T-cell (primary cell): ENCODE data around the gene CNTN5. TPM values are rescaled to one million over a fixed set of nuclear protein-coding genes. Genes with fewer than 3 reads are reported as not detected.

Experiments used
- ATAC-seq, 4 experiments: fragments of 200-7000 bp in 3 of 4; fragments of 150-1000 bp in 1 of 4; cut with Tn5 transposase; replicated peaks in 1 of 4; 1 replicate in 3 of 4; 2 replicates in 1 of 4; pipeline ENCODE4 v1.10.0; 2021; ENCODE audit warnings: moderate library complexity in 3 of 4, mild to moderate bottlenecking in 2 of 4, moderate number of reproducible peaks in 1 of 4
- CTCF ChIA-PET, 2 donors: fragments of 300-600 bp; sonication (Branson Sonifier 250); formaldehyde crosslinking; loops; one replicate each; lab custom pipeline; 2022; ENCODE audit warnings: antibody characterized with exemption in 2 of 2; lab: Charles Lee
- POLR2A ChIA-PET, 2 donors: fragments of 300-600 bp; sonication (Branson Sonifier 250); formaldehyde crosslinking; loops; one replicate each; lab custom pipeline; 2022; ENCODE audit warnings: antibody characterized with exemption in 2 of 2; lab: Charles Lee
- DNase-seq, 35 experiments: peaks; one replicate each; pipeline versions ENCODE4 v3.0.0 to v3.0.0-alpha.2; 2013 to 2023
- H3K27ac ChIP-seq: one replicate; pipeline ENCODE4 v1.5.1; 2013; ENCODE audit warnings: low read length
- H3K27me3 ChIP-seq, 2 experiments: replicated peaks in 1 of 2; 1 replicate in 1 of 2; 2 replicates in 1 of 2; pipeline versions ENCODE4 v1.6.1 to v1.7.0; 2013; ENCODE audit warnings: low read length in 1 of 2, mixed read lengths in 1 of 2; ENCODE audit not compliant: control insufficient read depth in 2 of 2, insufficient read depth in 2 of 2; ENCODE audit errors: extremely low read depth in 1 of 2
- H3K36me3 ChIP-seq, 2 donors: 1 replicate in 1 of 2; 2 replicates in 1 of 2; pipeline versions ENCODE4 v1.6.1 to v1.7.0; 2013; ENCODE audit warnings: low read length in 1 of 2; ENCODE audit not compliant: control insufficient read depth in 2 of 2, insufficient read depth in 1 of 2; ENCODE audit errors: extremely low read depth in 1 of 2
- H3K4me1 ChIP-seq, 2 experiments: 1 replicate in 1 of 2; 2 replicates in 1 of 2; pipeline versions ENCODE4 v1.6.1 to v1.7.0; 2013; ENCODE audit warnings: low read length in 2 of 2, mixed read lengths in 1 of 2; ENCODE audit not compliant: insufficient read depth in 2 of 2, control insufficient read depth in 1 of 2; ENCODE audit errors: extremely low read depth in 1 of 2
- H3K4me3 ChIP-seq, 2 donors: 1 replicate in 1 of 2; 2 replicates in 1 of 2; pipeline versions ENCODE4 v1.5.1 to v1.7.0; 2013; ENCODE audit warnings: mild to moderate bottlenecking in 2 of 2, low read length in 1 of 2, moderate library complexity in 1 of 2; ENCODE audit not compliant: control insufficient read depth in 1 of 2; ENCODE audit errors: extremely low read depth in 1 of 2
- H3K9me3 ChIP-seq: 2 replicates; pipeline ENCODE4 v1.7.0; 2013
- H3K27ac Mint-ChIP-seq, 2 donors: one replicate each; pipeline ENCODE4 v1.8.0; 2020 to 2021; ENCODE audit warnings: mild to moderate bottlenecking in 2 of 2, mixed read lengths in 2 of 2
- H3K27me3 Mint-ChIP-seq, 2 donors: one replicate each; pipeline ENCODE4 v1.8.0; 2021 to 2022; ENCODE audit warnings: mixed read lengths in 2 of 2
- H3K36me3 Mint-ChIP-seq: one replicate; pipeline ENCODE4 v1.8.0; 2021; ENCODE audit warnings: mixed read lengths
- H3K4me1 Mint-ChIP-seq, 3 donors: one replicate each; pipeline ENCODE4 v1.8.0; 2020 to 2022; ENCODE audit warnings: mixed read lengths in 3 of 3, mild to moderate bottlenecking in 1 of 3
- H3K4me3 Mint-ChIP-seq, 3 donors: one replicate each; pipeline ENCODE4 v1.8.0; 2020 to 2022; ENCODE audit warnings: mild to moderate bottlenecking in 3 of 3, mixed read lengths in 3 of 3, moderate library complexity in 3 of 3
- H3K9me3 Mint-ChIP-seq, 3 donors: one replicate each; pipeline ENCODE4 v1.8.0; 2020 to 2022; ENCODE audit warnings: mixed read lengths in 3 of 3
- WGBS: methylation state at CpG from one replicate; pipeline ENCODE4 v1.1.5; 2013; ENCODE audit warnings: missing lambda C conversion rate; ENCODE audit not compliant: insufficient coverage; 5-methylcytosine and 5-hydroxymethylcytosine counted together
- total RNA-seq, 35 experiments: library from RNA in 6 of 35; stranded (reverse) in 6 of 35; fragments of 120-200 nt in 1 of 35; gene quantifications; one replicate each; pipeline versions ENCODE4 v1.2.1 to v1.2.4 and lab custom pipeline; 2013 to 2026

Gene CNTN5
- total RNA-seq, 5 donors from 2014 or later (not counting 1 experiment from before 2014, with no cell fraction given) = not detected

DNA sequence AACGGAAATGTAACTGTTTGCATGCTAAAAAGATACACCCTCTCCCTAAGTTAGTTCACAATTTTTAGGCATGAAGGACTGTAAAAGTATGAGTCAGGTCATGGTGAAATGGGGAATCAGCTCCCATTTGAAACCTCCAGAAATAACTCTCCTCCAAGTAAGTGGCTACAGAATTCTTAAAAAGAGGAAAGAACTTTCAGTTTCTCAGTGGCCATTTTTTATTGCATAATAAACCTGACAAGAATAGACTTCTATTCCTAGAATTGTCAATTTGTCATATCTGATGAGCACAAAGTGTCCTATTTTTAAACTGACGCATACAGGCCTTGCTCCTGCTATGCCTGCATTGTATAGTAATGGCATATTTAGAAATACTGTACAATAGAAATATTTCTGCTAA lies 612.2 kb downstream of the CNTN5 start:
- H3K27me3 ChIP-seq = no peaks in the 10 kb centered on the region
- ATAC-seq (no peak), DNase-seq (no peak)
- no peaks in the 10 kb centered on the region for H3K36me3 ChIP-seq
- no peaks in the 10 kb centered on the region for H3K4me1 ChIP-seq
- H3K36me3 Mint-ChIP-seq = no peaks in the 10 kb centered on the region
- no peaks in the 10 kb centered on the region for H3K27me3 Mint-ChIP-seq
- no peak overlapping the region for H3K4me3 Mint-ChIP-seq
- ChIA-PET CTCF (no interaction called here), POLR2A (interaction anchor here in 1 of 2 donors (0.6 kb wide), 1 partner anchor 74 kb away, joined by 4 read pairs; no protein-coding TSS in a partner anchor)
- no peaks in the 10 kb centered on the region for H3K9me3 ChIP-seq
- H3K9me3 Mint-ChIP-seq = peaks cover 4 to 19% (median 10%) of the 10 kb centered on the region in 3 donors
- no CpG with 5 or more reads among the region's 2 CpGs for WGBS
- no peak overlapping the region for H3K4me3 ChIP-seq
- no peak overlapping the region for H3K27ac ChIP-seq
- H3K4me1 Mint-ChIP-seq = no peaks in the 10 kb centered on the region
- H3K27ac Mint-ChIP-seq = no peak overlapping the region

DNA sequence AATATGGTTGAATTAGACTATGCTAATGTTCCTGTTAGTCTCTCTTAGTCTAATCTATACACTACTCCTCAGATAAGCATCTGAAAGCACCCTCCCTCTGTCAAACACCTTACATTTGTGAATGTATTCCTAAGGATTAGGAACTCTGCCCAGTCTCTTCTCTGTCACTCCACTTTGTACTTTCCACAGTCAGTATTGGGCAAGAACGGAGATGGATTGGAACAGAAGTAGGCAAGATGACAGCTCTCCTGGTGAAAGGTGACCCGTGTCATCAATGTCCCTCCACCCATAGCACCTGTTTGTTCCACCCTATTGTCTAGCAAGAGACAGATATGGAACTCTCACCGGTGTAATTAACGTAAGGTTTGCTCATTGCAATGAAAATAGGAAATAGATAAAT lies 613.8 kb downstream of the CNTN5 start:
- Mint-ChIP-seq H3K4me1 (no peaks in the 10 kb centered on the region), H3K27ac (no peak overlapping the region), H3K9me3 (peaks cover 4 to 19% (median 13%) of the 10 kb centered on the region in 3 donors), H3K36me3 (no peaks in the 10 kb centered on the region), H3K4me3 (no peak overlapping the region), H3K27me3 (no peaks in the 10 kb centered on the region)
- Histone ChIP-seq H3K36me3 (no peaks in the 10 kb centered on the region), H3K4me3 (no peak overlapping the region), H3K4me1 (no peaks in the 10 kb centered on the region), H3K27me3 (no peaks in the 10 kb centered on the region), H3K9me3 (no peaks in the 10 kb centered on the region), H3K27ac (no peak overlapping the region)
- ATAC-seq (no peak), DNase-seq (no peak)
- ChIA-PET CTCF (no interaction called here), POLR2A (no interaction called here)
- no CpG with 5 or more reads among the region's 4 CpGs for WGBS

GRCh38 chr11:99638073-99638553 lies 617.4 kb downstream of the CNTN5 start:
- Histone ChIP-seq H3K36me3 (no peaks in the 10 kb centered on the region), H3K27ac (no peak overlapping the region), H3K4me3 (no peak overlapping the region), H3K27me3 (no peaks in the 10 kb centered on the region), H3K9me3 (no peaks in the 10 kb centered on the region), H3K4me1 (no peaks in the 10 kb centered on the region)
- Mint-ChIP-seq H3K36me3 (no peaks in the 10 kb centered on the region), H3K4me3 (no peak overlapping the region), H3K27me3 (no peaks in the 10 kb centered on the region), H3K27ac (no peak overlapping the region), H3K4me1 (no peaks in the 10 kb centered on the region), H3K9me3 (peaks cover 19 to 34% (median 24%) of the 10 kb centered on the region in 3 donors)
- ChIA-PET POLR2A (no interaction called here), CTCF (no interaction called here)
- DNase-seq (no peak), ATAC-seq (no peak)
- 90% methylated on average over 2 of the region's 5 CpGs for WGBS

DNA sequence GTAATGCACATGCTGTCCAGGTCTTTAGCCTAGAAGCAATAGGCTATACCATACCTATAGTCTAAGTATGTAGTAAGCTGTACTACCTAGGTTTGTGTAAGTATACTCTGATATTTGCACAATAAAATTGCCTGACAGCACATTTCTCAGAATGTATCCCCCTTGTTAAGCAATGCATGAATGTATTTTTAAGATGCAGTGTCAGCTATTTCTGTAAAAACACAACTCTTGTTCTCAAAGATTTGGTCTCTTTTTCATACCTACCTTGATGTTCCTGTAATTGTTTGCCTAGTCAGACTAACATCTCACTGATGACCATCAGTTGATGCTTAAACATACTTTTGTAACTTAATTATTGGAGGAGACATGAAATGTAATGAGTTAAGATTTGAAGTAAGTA lies 619.9 kb downstream of the CNTN5 start:
- Mint-ChIP-seq H3K27me3 (no peaks in the 10 kb centered on the region), H3K4me3 (no peak overlapping the region), H3K9me3 (peaks cover 15 to 22% (median 20%) of the 10 kb centered on the region in 3 donors), H3K36me3 (no peaks in the 10 kb centered on the region), H3K4me1 (no peaks in the 10 kb centered on the region), H3K27ac (no peak overlapping the region)
- Histone ChIP-seq H3K27ac (no peak overlapping the region), H3K4me3 (no peak overlapping the region), H3K4me1 (no peaks in the 10 kb centered on the region), H3K27me3 (no peaks in the 10 kb centered on the region), H3K36me3 (no peaks in the 10 kb centered on the region), H3K9me3 (no peaks in the 10 kb centered on the region)
- no peak for DNase-seq
- POLR2A ChIA-PET = no interaction called here
- no peak for ATAC-seq
- CTCF ChIA-PET = no interaction called here

GRCh38 chr11:99645934-99646333 lies 625.2 kb downstream of the CNTN5 start:
- Histone ChIP-seq H3K4me3 (no peak overlapping the region), H3K27ac (no peak overlapping the region), H3K36me3 (no peaks in the 10 kb centered on the region), H3K4me1 (no peaks in the 10 kb centered on the region), H3K27me3 (no peaks in the 10 kb centered on the region), H3K9me3 (no peaks in the 10 kb centered on the region)
- ChIA-PET CTCF (interaction anchor here in 1 of 2 donors (0.7 kb wide), 1 partner anchor 18 kb away, joined by 3 read pairs; no protein-coding TSS in a partner anchor), POLR2A (no interaction called here)
- Mint-ChIP-seq H3K4me3 (no peak overlapping the region), H3K4me1 (no peaks in the 10 kb centered on the region), H3K27ac (no peak overlapping the region), H3K9me3 (peaks cover 15 to 23% (median 19%) of the 10 kb centered on the region in 3 donors), H3K27me3 (no peaks in the 10 kb centered on the region), H3K36me3 (no peaks in the 10 kb centered on the region)
- no peak for DNase-seq
- no peak for ATAC-seq
- no CpG with 5 or more reads among the region's 2 CpGs for whole genome bisulfite sequencing

DNA sequence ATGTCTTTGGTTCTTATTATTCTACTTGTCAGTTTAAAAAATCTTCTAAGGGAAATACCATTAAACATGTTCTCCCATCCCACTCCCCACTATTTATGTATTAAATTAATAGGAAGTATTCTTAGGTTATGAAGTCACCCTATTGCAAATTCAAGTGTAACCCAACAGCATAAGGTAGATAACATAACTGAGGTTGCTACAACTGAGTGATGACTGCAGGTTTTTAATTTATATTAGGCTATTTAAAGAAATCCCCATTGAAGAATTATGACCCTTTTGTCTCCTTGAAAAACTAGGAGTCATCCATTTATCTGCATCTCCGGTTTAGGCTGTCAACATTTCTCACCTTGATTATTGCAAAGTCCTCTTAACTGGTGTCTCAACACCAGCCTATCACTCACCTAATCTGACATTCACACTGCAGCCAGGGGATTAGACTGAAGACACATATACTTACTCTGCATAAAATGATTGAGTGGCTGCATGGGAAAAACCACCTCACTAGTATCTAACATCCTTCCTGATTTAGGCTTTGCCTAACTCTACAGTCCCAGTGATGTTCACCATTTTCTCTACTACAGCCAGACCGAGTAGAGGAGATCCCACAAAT lies 649.4 kb downstream of the CNTN5 start:
- Histone ChIP-seq H3K9me3 (no peaks in the 10 kb centered on the region), H3K4me3 (no peak overlapping the region), H3K27me3 (no peaks in the 10 kb centered on the region), H3K36me3 (no peaks in the 10 kb centered on the region), H3K27ac (no peak overlapping the region), H3K4me1 (no peaks in the 10 kb centered on the region)
- Mint-ChIP-seq H3K9me3 (peaks cover 11 to 37% (median 32%) of the 10 kb centered on the region in 3 donors), H3K4me1 (no peaks in the 10 kb centered on the region), H3K27ac (no peak overlapping the region), H3K36me3 (no peaks in the 10 kb centered on the region), H3K4me3 (no peak overlapping the region), H3K27me3 (no peaks in the 10 kb centered on the region)
- no CpG with 5 or more reads among the region's 2 CpGs for WGBS
- ChIA-PET POLR2A (no interaction called here), CTCF (no interaction called here)
- DNase-seq = no peak
- no peak for ATAC-seq
